OCI-LY3 (cell line): ENCODE measurements around the gene APCS.

ENCODE experiments used
- H2AFZ ChIP-seq: fragments of 200-600, 300-600 bp; shearing (Covaris generic); 2 replicates; pipeline ENCODE4 v1.6.0; 2014; ENCODE audit warnings: antibody characterized with exemption, low read depth, low read length
- H3K27ac ChIP-seq: fragments of 200-600, 300-600 bp; sonication (generic); 2 replicates; pipeline ENCODE4 v1.5.1; 2014; ENCODE audit warnings: mild to moderate bottlenecking, low read length, moderate library complexity, mixed read lengths
- H3K27me3 ChIP-seq: fragments of 200-600, 300-600 bp; sonication (generic); 2 replicates; pipeline ENCODE4 v1.6.1; 2014; ENCODE audit warnings: low read depth, low read length, mixed read lengths
- H3K36me3 ChIP-seq: fragments of 200-600, 300-600 bp; sonication (generic); replicated peaks from 2 replicates; pipeline ENCODE3; 2014; ENCODE audit warnings: low read depth, low read length, mixed read lengths
- H3K4me1 ChIP-seq: fragments of 300-600, 200-600 bp; sonication (generic); 2 replicates; pipeline ENCODE4 v1.6.1; 2014; ENCODE audit warnings: low read length, mixed read lengths
- H3K4me2 ChIP-seq: fragments of 200-600, 300-600 bp; sonication (generic); 2 replicates; pipeline ENCODE4 v1.6.1; 2014; ENCODE audit warnings: low read length, mixed read lengths
- H3K4me3 ChIP-seq: fragments of 300-600, 200-600 bp; sonication (generic); 2 replicates; pipeline ENCODE4 v1.5.1; 2014; ENCODE audit warnings: antibody characterized with exemption, mild to moderate bottlenecking, low read length, moderate library complexity
- H3K79me2 ChIP-seq: fragments of 300-600, 200-600 bp; shearing (Covaris generic); 2 replicates; pipeline ENCODE4 v1.6.1; 2014; ENCODE audit warnings: mild to moderate bottlenecking, low read length, mixed read lengths
- H3K9ac ChIP-seq: fragments of 300-600, 200-600 bp; shearing (Covaris generic); 2 replicates; pipeline ENCODE4 v1.6.0; 2014; ENCODE audit warnings: mild to moderate bottlenecking, low read length, moderate library complexity
- H3K9me3 ChIP-seq: fragments of 200-600, 300-600 bp; shearing (Covaris generic); 2 replicates; pipeline ENCODE4 v1.6.1; 2014; ENCODE audit warnings: low read length, mixed read lengths; ENCODE audit not compliant: insufficient read depth
- H4K20me1 ChIP-seq: fragments of 200-600, 300-600 bp; sonication (generic); 2 replicates; pipeline ENCODE4 v1.6.1; 2016; ENCODE audit warnings: low read length, mixed read lengths; ENCODE audit not compliant: insufficient read depth
- CTCF ChIP-seq: fragments of 200-600, 300-600 bp; sonication (generic); IDR thresholded peaks from 2 replicates; pipeline ENCODE4 v1.5.1; 2014; ENCODE audit warnings: antibody characterized with exemption, low read length, low read depth
- EZH2phosphoT487 ChIP-seq: fragments of 200-600 bp; shearing (Covaris generic); IDR thresholded peaks from 2 replicates; pipeline ENCODE4 v1.6.1; 2018; ENCODE audit warnings: antibody characterized with exemption, mixed run types, low read depth

The APCS gene

GRCh38 chr1:159587461-159587951, at the start of gene APCS:
Gene APCS, plus strand, starts transcription at chr1:159587826. Its CDS starts 96 bp downstream, at chr1:159587922.
- TF ChIP-seq CTCF (no peak), EZH2phosphoT487 (no peak)
- no peaks in the 10 kb centered on the region for H3K27me3 ChIP-seq
- H3K4me1 ChIP-seq = peaks cover 28% of the 10 kb centered on the region
- H3K9me3 ChIP-seq = 0 out of 2 replicates have a peak, but pooled peaks cover 10% of the 10 kb centered on the region
- no peaks in the 10 kb centered on the region for H3K36me3 ChIP-seq
- no peak within 1 kb of the TSS for H3K4me2 ChIP-seq
- H3K79me2 ChIP-seq = no peaks in the 10 kb centered on the region
- no peak within 1 kb of the TSS for H3K27ac ChIP-seq
- no peaks in the 10 kb centered on the region for H4K20me1 ChIP-seq
- no peak within 1 kb of the TSS for H3K9ac ChIP-seq
- no peak within 1 kb of the TSS for H3K4me3 ChIP-seq
- H2AFZ ChIP-seq = no peak within 1 kb of the TSS

GRCh38 chr1:159548126-159548525, 39.5 kb upstream of the APCS start:
- H3K27ac ChIP-seq = no peak overlapping the region
- H2AFZ ChIP-seq = no peak overlapping the region
- H3K36me3 ChIP-seq = no peaks in the 10 kb centered on the region
- no peak overlapping the region for H3K9ac ChIP-seq
- H3K9me3 ChIP-seq = no peaks in the 10 kb centered on the region
- H3K4me1 ChIP-seq = no peaks in the 10 kb centered on the region
- no peak overlapping the region for H3K4me3 ChIP-seq
- no peak for TF ChIP-seq EZH2phosphoT487
- TF ChIP-seq CTCF = no peak
- H3K27me3 ChIP-seq = no peaks in the 10 kb centered on the region
- H4K20me1 ChIP-seq = no peaks in the 10 kb centered on the region
- no peaks in the 10 kb centered on the region for H3K79me2 ChIP-seq
- no peak overlapping the region for H3K4me2 ChIP-seq

- H3K4me3 ChIP-seq = no peak overlapping the region
Measured at GRCh38 chr1:159554261-159554660, 33.4 kb upstream of the APCS start.

GRCh38 chr1:159554696-159555095, 32.9 kb upstream of the APCS start:
- no peaks in the 10 kb centered on the region for H4K20me1 ChIP-seq
- H2AFZ ChIP-seq = no peak overlapping the region
- TF ChIP-seq EZH2phosphoT487 = no peak
- TF ChIP-seq CTCF = no peak
- H3K9ac ChIP-seq = no peak overlapping the region
- no peak overlapping the region for H3K4me3 ChIP-seq
- H3K4me2 ChIP-seq = no peak overlapping the region
- H3K27me3 ChIP-seq = no peaks in the 10 kb centered on the region
- H3K27ac ChIP-seq = no peak overlapping the region
- H3K9me3 ChIP-seq = 0 out of 2 replicates have a peak, but pooled peaks cover 2% of the 10 kb centered on the region
- no peaks in the 10 kb centered on the region for H3K4me1 ChIP-seq
- no peaks in the 10 kb centered on the region for H3K79me2 ChIP-seq
- peaks cover 2% of the 10 kb centered on the region for H3K36me3 ChIP-seq

More at GRCh38 chr1:159554261-159554660, 33.4 kb upstream of the APCS start:
- TF ChIP-seq EZH2phosphoT487 (no peak), CTCF (no peak)
- no peaks in the 10 kb centered on the region for H3K27me3 ChIP-seq
- no peak overlapping the region for H3K27ac ChIP-seq
- no peaks in the 10 kb centered on the region for H3K9me3 ChIP-seq
- no peaks in the 10 kb centered on the region for H3K79me2 ChIP-seq
- no peaks in the 10 kb centered on the region for H3K4me1 ChIP-seq
- H3K36me3 ChIP-seq = no peaks in the 10 kb centered on the region
- H4K20me1 ChIP-seq = no peaks in the 10 kb centered on the region
- H3K4me2 ChIP-seq = no peak overlapping the region
- no peak overlapping the region for H2AFZ ChIP-seq
- H3K9ac ChIP-seq = no peak overlapping the region
